HUES48 (cell line): Measurements from ENCODE around the gene COBLL1.
"Not testable (repeated sequence)": the region's sequence is repeated elsewhere in the genome, so short reads cannot be mapped to it uniquely, and the experiment has no call there.

ENCODE experiments used
- H3K27ac ChIP-seq: one replicate; pipeline ENCODE4 v1.7.0; 2013; ENCODE audit warnings: low read depth, low read length, inconsistent platforms
- H3K27me3 ChIP-seq: 2 replicates; pipeline ENCODE4 v1.6.1; 2013; ENCODE audit warnings: mild to moderate bottlenecking, low read length; ENCODE audit not compliant: control insufficient read depth, insufficient read depth
- H3K36me3 ChIP-seq: 2 replicates; pipeline ENCODE4 v1.6.1; 2013; ENCODE audit warnings: low read length; ENCODE audit not compliant: control insufficient read depth, insufficient read depth
- H3K4me1 ChIP-seq: 2 replicates; pipeline ENCODE4 v1.6.1; 2013; ENCODE audit warnings: mild to moderate bottlenecking, low read length; ENCODE audit not compliant: control insufficient read depth, insufficient read depth
- H3K4me3 ChIP-seq: 2 replicates; pipeline ENCODE4 v1.5.1; 2013; ENCODE audit warnings: mild to moderate bottlenecking, low read depth, low read length
- H3K9ac ChIP-seq: 2 replicates; pipeline ENCODE4 v1.6.1; 2013; ENCODE audit warnings: mild to moderate bottlenecking, low read depth, low read length, moderate library complexity
- H3K9me3 ChIP-seq: 2 replicates; pipeline ENCODE4 v1.6.1; 2013; ENCODE audit warnings: low read length; ENCODE audit not compliant: control insufficient read depth, insufficient read depth

Gene COBLL1

DNA sequence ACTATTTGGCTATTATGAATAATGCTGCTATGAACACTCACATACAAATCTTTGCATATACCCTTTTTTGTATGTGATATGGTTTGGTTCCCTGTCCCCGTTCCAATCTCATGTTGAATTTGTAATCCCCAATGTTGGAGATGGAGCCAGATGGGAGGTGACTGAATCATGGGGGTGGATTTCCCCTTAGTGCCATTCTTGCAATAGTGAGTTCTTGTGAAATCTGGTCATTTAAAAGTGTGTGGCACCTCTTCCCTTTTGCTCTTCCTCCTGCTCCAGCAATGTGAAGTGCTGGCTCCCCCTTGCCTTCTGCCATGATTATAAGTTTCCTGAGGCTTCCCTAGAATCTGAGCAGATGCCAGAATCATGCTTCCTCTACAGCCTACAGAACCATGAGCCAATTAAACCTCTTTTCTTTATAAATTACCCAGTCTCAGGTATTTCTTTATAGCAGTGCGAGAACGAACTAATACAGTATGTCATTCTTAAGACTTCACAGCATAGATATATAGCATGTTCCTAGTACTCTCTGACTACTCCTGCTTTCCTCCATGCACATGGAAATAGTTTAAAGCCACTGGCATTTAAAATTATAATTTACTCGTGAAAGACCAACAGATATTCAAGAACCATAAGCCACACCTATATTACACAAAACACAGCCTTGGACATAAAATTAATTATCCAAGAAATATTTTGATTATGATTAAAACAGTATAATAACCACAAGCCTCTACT lies 75.2 kb downstream of the COBLL1 start:
- no peaks in the 10 kb centered on the region for H3K27me3 ChIP-seq
- H3K27ac ChIP-seq: no peak overlapping the region
- H3K4me3 ChIP-seq: no peak overlapping the region
- H3K9ac ChIP-seq: no peak overlapping the region
- peaks cover 6% of the 10 kb centered on the region; the same call in 1 of the 2 replicates for H3K4me1 ChIP-seq
- no peaks in the 10 kb centered on the region for H3K36me3 ChIP-seq
- no peaks in the 10 kb centered on the region for H3K9me3 ChIP-seq

DNA sequence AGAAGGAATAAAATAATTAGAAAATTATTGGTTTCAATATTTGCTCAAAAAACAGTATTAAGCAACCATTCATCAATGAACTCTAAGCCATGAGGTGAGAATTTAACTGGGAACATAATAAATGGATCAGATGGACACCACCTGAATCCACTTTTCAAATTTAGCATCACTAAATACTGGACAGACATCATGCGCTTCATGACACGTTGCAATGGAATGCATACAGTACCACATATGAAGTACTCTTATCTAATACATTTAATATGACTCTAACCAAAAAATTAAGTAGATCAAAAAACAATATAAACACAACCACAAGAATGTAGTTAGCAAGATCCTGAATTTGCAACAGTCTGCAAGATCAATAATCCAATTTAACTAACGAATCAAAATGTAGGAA lies 76.6 kb downstream of the COBLL1 start:
- Histone ChIP-seq H3K9ac (no peak overlapping the region), H3K4me3 (no peak overlapping the region), H3K9me3 (no peaks in the 10 kb centered on the region), H3K27me3 (no peaks in the 10 kb centered on the region), H3K27ac (no peak overlapping the region), H3K36me3 (no peaks in the 10 kb centered on the region), H3K4me1 (peaks cover 3% of the 10 kb centered on the region; the same call in 1 of the 2 replicates)

DNA sequence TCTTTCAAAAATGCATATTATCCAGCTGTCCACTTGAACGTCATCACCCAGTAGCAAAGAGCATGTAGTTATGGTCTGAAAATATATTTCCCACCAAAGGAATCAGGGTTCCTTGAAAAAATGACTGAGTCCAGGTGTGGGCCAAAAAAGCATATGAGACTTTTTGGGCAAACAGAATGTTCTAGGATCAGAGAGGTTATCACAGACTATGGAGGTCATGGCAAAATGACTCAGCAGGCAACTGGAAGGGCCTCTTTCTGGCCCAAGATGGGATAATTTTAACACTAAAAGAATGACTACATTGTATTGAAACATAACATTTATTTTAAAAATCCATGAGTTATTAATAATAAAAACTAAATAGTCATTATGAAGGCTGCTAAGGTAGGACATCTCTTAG lies 77.1 kb downstream of the COBLL1 start:
- no peaks in the 10 kb centered on the region for H3K36me3 ChIP-seq
- no peaks in the 10 kb centered on the region for H3K4me1 ChIP-seq
- H3K4me3 ChIP-seq: no peak overlapping the region
- H3K27me3 ChIP-seq: no peaks in the 10 kb centered on the region
- no peak overlapping the region for H3K9ac ChIP-seq
- no peak overlapping the region for H3K27ac ChIP-seq
- H3K9me3 ChIP-seq: no peaks in the 10 kb centered on the region

DNA sequence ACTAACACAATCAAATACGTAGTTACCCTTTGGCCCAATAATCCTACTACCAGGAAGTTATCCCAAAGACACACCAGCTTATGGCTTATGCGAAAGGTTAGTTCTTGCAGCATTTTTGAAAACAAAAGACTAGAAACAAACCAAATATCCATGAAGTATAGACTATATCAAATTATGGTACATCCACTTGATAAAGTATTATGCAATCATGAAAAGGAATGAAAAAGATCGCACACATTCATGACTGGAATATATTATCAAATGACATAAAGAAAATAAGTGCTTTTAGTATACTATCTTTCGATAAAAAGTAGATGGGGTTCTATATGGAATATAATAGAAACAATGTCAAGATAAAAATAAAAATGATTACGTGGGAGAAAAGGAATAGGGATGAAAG lies 78.2 kb downstream of the COBLL1 start:
- Histone ChIP-seq H3K4me3 (no peak overlapping the region), H3K36me3 (no peaks in the 10 kb centered on the region), H3K27ac (no peak overlapping the region), H3K9me3 (no peaks in the 10 kb centered on the region), H3K4me1 (no peaks in the 10 kb centered on the region), H3K9ac (no peak overlapping the region), H3K27me3 (no peaks in the 10 kb centered on the region)

DNA sequence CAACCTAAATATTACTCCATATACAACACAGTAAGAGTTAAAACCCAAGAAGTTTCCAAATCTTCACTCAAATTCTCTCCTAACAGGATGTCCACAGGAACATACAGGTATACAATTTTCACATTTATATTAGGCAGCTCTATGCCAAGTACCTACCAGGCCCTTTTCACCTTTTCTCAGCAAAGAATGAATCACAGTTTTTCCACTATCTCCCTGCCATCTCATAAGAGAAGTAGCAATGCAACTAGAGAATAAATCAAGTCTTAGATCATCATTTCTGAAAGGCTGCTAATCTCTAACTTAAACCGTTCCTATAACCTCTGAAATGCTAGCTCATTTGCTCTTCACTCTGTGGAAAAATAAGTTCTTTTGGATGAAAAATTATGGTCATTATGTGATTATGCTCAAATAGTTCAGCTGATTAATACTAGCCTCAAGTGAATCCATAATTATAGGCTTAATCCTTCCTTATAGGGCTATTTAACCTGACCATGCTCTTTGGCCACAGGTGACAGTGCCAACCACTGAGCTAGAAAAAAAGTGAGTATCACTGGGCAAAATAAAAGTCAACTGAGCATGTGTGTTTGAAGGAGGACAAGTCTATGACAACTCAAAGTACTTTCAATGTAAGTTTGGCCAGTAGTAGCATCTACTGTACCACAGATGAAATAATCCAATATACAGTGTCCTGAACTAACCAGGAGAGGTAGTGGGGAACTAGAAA lies 79.7 kb downstream of the COBLL1 start:
- H3K4me1 ChIP-seq: no peaks in the 10 kb centered on the region
- no peaks in the 10 kb centered on the region for H3K9me3 ChIP-seq
- H3K4me3 ChIP-seq: no peak overlapping the region
- no peak overlapping the region for H3K9ac ChIP-seq
- H3K27me3 ChIP-seq: no peaks in the 10 kb centered on the region
- H3K27ac ChIP-seq: no peak overlapping the region
- H3K36me3 ChIP-seq: no peaks in the 10 kb centered on the region

DNA sequence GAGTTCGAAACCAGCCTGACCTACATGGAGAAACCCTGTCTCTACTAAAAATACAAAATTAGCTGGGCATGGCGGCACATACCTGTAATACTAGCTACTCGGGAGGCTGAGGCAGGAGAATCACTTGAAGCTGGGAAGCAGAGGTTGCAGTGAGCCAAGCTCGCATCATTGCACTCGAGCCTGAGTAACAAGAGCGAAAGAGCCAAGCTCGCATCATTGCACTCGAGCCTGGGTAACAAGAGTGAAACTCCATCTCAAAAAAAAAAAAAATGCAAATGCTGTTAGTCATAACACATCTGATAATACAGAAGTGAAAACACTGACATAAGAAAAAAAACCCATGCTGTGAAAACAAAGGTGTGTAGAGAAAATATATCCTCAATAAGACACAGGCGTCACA lies 80.4 kb downstream of the COBLL1 start:
- H3K4me1 ChIP-seq, H3K27ac ChIP-seq, H3K27me3 ChIP-seq, H3K9ac ChIP-seq, H3K36me3 ChIP-seq, H3K9me3 ChIP-seq, H3K4me3 ChIP-seq: not testable (repeated sequence)

DNA sequence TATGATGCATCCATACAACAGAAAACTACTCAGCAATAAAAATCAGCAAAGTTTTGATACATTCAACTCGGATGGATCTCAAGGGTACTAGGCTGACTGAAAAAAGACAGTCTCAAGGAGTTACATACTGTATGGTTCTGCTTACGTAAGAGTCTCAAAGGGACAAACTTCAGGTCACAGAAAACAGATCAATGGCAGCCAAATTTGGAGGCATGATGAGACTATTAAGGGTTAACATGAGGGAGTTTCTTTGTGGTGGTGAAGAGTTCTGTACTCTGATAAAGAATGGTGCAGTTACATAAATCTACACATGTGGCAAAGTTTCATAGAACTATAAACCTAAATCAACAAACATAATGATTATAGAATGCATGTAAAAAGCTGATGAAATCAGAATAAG lies 81.4 kb downstream of the COBLL1 start:
- Histone ChIP-seq H3K4me1 (no peaks in the 10 kb centered on the region), H3K9me3 (no peaks in the 10 kb centered on the region), H3K4me3 (no peak overlapping the region), H3K36me3 (no peaks in the 10 kb centered on the region), H3K27me3 (no peaks in the 10 kb centered on the region), H3K9ac (no peak overlapping the region), H3K27ac (no peak overlapping the region)

DNA sequence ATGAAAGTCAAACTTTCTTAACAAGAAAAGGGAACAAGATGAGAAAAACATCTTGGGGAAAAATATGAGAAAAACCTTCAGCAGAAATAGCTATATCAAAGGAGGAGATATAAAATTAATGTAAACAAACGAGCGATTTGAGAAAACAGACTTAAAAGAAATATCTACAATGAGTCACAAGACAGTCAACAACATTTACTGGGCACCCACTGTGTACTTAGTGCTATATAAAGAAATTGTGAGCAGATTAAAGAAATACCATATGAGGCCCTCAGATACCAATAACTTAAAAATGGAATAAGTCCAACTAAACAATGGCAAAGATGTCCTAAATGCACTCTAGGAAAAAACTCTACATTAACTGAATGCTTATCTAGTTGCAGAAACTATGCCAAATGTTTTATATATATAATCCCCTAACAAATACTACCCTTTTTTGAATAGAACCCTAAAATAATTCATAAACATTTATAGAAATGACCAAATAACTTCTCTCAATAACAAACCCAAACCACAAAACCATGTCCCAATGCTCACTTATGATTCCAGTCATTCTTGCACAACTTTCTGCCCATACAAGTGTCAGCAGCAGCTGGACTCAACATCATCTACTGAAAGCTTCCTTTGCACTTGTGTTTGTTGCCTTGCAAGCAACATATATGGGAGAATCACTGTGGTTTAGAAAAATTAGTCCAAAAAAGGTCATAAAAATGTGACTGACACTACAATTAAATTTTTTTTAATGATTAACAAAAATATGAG lies 83.5 kb downstream of the COBLL1 start:
- no peaks in the 10 kb centered on the region for H3K36me3 ChIP-seq

DNA sequence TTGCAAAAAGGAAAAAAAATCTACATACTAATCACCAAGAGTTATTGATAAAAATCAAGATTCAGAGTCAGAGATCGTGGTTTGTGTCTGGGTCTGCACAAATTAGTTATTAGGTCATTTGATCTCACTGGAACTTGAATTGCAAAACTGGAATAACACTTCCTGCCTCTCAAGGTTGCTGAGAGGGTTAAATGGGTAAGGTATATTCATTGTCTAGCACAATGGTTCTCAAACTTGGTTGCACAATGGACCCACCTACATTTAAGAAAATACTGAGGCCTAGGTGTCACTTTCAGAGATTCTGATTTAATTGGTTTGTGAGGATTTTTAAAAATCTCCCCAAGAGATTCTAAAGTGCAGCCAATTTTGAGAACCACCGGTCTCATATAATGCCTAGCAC lies 84.8 kb downstream of the COBLL1 start:
- no peaks in the 10 kb centered on the region for H3K9me3 ChIP-seq
- H3K27ac ChIP-seq: no peak overlapping the region
- no peak overlapping the region for H3K4me3 ChIP-seq
- no peaks in the 10 kb centered on the region for H3K36me3 ChIP-seq
- no peaks in the 10 kb centered on the region for H3K4me1 ChIP-seq
- no peak overlapping the region for H3K9ac ChIP-seq
- H3K27me3 ChIP-seq: no peaks in the 10 kb centered on the region

More for the DNA sequence above, 83.5 kb downstream of the COBLL1 start:
- Histone ChIP-seq H3K27ac (no peak overlapping the region), H3K4me3 (no peak overlapping the region), H3K9ac (no peak overlapping the region), H3K9me3 (no peaks in the 10 kb centered on the region), H3K4me1 (no peaks in the 10 kb centered on the region), H3K27me3 (no peaks in the 10 kb centered on the region)

DNA sequence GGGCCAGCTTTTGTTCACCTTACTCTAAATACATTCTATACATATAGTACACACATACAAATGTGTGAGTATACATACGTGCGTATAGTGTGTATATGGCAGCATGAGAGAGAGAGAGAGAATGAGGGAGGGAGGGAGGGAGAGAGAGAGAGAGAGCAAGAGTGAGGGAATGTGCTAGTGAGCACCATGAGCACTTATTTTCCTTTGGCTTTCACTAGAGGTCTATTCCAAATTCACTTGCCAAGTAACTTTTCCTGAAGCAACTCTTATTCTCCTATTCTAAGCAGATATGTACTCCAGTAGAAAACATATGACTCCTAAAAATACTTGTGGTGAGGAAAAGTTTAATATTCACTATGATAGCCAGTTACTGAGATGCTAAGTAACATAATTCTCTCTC lies 85.7 kb downstream of the COBLL1 start:
- no peak overlapping the region for H3K4me3 ChIP-seq
- no peaks in the 10 kb centered on the region for H3K36me3 ChIP-seq
- H3K27me3 ChIP-seq: no peaks in the 10 kb centered on the region
- H3K4me1 ChIP-seq: no peaks in the 10 kb centered on the region
- no peaks in the 10 kb centered on the region for H3K9me3 ChIP-seq
- no peak overlapping the region for H3K9ac ChIP-seq
- no peak overlapping the region for H3K27ac ChIP-seq
